HG03066 (cell line): ENCODE measurements around the gene SYNE1.
"Not testable (repeated sequence)": the region's sequence is repeated elsewhere in the genome, so short reads cannot be mapped to it uniquely, and the experiment has no call there.

ENCODE experiments used
- ATAC-seq: cut with Tn5 transposase; IDR thresholded peaks from one replicate; pipeline ENCODE4 v1.9.1; 2021; ENCODE audit warnings: low read depth; ENCODE audit not compliant: unreplicated experiment

The SYNE1 gene

DNA sequence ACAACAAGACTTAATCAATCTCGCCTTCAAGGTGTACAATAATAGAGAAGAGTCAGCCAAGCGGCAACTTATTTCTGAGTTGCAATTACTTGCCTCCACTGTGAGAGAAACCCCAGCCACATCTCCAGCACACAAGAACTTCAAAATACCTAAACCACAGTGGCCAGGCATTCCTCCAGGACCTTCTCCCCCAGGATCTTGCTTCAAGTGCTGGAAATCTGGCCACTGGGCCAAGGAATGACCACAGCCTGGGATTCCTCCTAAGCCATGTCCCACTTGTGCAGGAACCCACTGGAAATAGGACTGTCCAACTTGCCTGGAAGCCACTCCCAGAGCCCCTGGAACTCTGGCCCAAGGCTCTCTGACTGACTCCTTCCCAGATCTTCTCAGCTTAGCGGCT, 144.9 kb downstream of the SYNE1 start:
- ATAC-seq = not testable (repeated sequence)

DNA sequence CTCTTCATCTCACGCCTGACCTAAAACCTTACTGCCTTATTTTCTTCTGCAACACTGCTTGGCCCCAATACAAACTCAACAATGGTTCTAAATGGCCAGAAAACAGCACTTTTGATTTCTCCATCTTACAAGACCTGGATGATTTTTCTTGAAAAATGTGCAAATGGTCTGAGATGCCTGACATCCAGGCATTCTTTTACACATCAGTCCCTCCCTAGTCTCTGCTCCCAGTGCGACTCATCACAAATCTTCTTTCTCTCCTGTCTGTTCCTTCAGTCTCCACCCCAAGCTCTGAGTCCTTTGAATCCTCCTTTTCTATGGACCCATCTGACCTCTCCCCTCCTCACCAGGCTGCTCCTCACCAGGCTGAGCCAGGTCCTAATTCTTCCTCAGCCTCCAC, 145.7 kb downstream of the SYNE1 start:
- not testable (repeated sequence) for ATAC-seq

DNA sequence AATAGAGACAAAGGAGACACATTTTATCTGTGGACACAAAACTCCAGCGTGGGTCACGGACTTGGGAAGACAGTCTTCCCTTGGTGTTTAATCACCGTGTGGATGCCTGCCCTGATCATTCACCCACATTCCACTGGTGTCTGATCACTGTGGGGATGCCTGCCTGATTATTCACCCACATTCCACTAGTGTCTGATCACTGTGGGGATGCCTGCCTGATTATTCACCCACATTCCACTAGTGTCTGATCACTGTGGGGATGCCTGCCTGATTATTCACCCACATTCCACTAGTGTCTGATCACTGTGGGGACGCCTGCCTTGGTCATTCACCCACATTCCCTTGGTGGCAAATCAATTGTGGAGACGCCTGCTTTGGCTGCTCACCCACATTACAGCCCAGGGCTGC, 146.2 kb downstream of the SYNE1 start:
- not testable (repeated sequence) for ATAC-seq

DNA sequence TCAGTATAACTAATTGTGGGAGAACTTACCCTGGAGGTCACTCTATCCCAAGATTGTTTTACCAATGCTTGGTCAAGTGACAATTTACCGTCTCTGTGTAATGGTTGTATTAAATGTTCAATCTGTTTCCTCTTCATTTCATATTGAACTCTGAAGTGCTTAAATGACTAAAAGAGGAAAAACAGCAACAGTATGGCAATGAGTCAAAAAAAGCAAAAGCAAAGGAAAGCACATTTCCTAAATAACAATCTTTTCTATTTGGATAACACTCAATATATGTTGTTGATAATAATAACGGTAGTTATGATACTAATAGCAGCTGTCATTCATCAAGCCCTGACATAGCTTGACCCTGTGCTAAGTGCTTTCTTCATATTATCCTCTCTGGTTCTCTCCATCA, 152.4 kb downstream of the SYNE1 start:
- ATAC-seq = no peak

DNA sequence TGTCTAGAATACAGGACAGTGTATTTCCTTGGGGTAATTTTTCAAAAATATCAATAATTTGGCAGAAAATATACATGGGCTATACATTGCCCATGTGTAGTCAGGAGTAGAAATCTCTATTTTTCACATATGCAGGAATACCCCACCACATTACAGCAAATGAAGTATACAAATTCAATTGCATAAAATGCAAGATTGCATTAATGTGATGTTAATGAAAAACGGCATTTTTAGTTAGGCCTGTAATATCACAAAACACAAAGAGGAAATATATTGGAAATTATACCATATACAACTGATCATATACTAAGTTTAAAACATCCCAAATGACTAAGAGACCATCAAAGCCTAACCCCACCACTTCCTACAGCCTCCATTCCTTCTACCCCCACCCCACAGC, 154.9 kb downstream of the SYNE1 start:
- ATAC-seq = no peak

DNA sequence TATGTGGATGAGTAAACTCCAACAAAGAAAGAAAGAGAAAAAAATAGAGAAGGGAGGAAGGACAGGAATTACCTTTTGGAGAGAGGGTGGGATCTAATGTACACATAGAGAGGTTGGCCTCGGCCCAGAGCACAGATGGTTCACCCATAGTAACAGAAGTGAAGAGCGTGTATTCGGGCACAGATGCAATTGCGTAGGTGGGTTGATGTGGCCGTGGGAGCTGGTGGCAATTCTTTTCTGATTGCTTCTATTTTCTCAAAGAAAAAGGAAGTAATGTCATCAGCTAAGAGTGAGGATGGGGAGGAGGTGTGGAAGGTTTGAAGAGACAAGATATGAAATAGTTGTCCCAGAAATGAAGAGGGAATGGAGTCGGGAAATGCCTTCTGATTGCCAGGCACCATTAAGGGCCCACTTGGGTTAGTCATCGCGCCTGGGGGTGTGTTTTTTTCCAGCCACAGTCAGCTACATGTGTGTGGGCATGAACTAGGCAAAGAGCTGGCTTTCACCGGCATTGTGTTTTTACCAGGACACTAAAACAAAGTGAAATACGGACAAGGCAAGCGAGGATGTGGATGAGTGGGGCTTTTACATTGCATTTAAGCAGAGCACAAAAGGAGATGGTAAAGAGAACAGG, 158.7 kb downstream of the SYNE1 start:
- no peak for ATAC-seq

DNA sequence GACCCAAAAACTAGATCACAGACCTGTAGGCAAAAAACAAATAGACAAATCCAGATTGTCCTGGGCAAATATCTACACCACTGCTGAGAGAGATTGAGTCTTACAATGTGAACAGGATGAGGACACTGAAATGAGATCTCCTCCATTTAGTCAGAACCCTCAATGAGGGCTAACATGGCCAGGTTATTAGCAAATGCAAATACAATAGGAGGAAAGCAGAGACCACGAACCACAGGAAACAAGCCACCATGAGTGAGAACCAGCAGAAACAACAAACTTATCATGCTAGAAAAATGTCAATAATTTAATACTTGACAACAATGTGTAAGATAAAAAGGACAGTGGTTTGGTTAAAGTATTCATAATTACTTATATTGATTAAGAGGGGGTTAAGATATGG, 162.8 kb downstream of the SYNE1 start:
- ATAC-seq = no peak

DNA sequence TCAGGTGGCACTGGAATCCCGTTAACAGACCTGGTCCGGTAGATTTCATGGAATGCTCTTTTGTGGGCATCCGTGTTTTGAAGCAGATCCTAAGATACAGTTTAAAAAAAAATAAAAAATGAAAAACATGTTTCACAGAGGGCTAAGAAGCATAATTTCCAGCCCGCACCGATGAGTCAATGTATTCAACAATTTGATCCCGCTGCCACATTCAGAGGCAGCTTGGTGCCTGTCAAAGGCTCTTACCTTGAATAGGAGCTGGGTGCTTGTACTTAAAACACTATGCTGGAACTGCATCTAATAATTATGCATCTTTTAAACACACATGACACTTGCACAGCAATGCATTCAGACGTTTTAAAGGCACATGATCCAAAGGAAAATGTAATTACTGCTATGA, 164.8 kb downstream of the SYNE1 start:
- no peak for ATAC-seq

DNA sequence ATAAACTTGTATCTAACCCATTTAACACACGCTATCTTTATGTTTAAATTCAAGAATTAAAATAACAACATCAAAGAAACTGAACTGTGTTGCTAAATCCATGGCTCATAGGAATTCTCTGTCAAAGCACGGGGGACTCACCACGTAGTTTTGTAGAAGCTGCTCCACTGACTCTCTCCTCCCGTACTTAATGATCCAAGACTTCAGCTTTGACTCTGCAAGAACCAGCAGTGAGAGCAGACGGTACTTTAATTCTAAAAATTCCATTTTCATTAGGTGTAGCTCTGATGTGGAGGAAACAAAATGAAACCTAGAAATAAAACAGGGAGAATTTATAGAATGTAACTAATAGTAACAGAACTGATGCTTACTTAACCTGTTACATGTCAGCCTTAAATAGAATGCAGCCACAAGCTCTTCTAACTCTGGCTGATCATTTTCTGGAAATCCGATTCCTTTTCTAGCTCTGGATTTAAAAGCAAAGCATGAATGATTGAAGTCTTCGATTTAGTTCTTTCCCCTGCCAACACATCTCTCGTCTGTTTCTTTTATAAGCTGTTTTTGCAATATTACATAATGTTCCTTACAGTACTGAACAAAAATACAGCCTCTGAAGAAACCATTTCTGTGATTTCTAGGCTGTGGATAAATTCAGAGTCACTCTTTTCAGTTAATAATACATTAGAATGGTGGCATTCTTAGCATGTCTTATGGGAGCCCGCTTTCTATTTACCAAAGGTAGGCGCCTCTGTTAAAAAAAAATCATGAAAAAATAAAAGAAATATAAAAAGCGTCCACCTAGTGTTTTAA, 165.5 kb downstream of the SYNE1 start:
- no peak for ATAC-seq

DNA sequence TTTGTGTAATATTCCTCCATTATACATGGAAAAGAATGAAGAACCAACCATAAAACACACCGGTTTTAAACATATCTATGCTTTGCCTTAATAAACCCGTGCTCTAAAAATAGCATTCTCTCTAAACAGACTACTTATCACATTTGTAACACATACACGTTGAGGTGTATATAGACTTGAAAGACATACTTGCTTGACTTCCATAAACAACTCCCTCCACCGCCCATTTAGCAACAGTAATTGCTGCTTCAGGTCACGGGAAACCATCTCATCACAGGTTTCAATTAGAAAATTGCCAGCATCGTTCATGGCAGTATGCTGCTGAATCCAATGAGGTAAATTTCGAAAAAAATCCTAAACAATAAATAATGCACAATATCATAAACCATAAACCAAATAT, 174.0 kb downstream of the SYNE1 start:
- no peak for ATAC-seq

DNA sequence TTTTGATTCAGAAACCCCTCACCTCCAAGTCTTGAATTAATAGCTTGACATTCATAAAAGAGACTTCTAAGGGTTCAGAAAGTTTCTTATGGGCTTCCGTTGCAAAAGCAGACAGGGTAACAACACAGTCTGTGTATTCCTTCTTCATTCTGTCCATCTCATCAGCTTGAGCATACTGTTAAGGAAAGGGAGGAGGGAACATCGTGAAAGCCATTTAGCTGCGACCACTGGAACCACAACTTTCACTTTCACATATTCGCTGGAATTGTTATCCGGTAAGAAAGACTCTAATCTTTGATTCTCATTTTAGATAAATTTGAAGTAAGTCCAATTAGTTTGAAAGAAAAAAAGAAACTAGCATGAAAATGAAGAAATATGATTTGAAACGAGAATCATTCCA, 174.4 kb downstream of the SYNE1 start:
- no peak for ATAC-seq

DNA sequence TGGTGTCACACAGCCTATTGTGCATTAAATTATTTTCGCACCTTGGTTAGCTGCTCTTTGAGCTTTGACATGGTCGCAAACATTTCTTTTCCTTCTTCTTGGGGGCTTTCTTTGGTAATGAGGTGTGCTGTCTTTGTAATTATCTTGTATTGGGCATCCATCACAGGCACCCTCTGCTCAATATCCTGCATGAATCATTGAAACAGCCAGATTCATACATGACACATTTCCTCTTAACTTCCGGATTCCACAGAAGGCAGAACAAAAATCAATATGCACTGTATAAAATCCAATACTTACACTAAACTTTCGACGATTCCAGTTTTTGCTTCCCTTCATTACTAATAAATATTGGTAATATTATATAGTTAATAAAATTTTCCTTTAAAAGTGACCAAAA, 175.6 kb downstream of the SYNE1 start:
- ATAC-seq = no peak

DNA sequence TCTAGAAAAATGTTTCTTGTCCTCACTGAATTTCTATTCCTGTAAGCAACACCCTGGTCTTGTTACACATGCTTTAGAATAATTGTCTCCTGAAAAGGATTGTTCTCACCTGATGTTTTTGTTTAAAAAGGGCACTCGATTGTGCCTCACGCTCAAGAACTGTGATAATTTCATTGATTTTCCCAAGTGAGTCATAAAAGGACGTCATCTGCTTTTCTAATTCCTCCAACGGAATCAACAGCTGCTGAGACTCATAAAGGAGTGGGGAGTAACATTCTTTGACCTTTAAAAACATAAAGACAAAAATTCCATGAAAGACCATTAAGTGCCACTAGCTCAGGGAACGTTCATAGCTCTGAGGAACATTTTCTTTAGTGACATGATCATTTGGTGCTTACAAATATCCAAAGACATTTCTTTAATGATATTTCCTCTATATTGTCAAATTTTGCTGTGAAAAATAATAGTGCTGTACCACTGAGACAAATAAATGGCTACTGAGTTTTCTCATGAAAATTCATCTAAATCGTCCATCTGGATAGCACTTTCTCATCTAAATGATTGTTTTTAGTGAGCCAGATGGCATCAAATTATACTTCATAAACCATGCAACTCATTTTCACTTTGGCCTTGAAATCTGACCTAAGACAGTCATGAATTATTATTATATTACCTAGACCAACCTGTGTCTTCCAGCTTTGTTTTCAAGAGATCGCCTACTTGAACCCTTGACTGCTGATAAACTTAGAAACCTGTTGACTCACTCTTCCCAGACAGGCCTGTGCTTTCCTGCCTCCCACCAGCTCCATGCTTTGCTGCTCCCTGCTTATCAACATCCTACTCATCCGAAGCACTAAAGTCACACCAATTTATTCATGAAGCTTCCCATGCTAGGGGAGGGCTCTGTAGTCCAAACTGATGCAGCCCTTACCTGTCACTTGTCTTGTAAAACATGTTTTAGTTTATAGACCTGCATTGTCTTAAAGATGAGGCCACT, 178.2 kb downstream of the SYNE1 start:
- no peak for ATAC-seq

DNA sequence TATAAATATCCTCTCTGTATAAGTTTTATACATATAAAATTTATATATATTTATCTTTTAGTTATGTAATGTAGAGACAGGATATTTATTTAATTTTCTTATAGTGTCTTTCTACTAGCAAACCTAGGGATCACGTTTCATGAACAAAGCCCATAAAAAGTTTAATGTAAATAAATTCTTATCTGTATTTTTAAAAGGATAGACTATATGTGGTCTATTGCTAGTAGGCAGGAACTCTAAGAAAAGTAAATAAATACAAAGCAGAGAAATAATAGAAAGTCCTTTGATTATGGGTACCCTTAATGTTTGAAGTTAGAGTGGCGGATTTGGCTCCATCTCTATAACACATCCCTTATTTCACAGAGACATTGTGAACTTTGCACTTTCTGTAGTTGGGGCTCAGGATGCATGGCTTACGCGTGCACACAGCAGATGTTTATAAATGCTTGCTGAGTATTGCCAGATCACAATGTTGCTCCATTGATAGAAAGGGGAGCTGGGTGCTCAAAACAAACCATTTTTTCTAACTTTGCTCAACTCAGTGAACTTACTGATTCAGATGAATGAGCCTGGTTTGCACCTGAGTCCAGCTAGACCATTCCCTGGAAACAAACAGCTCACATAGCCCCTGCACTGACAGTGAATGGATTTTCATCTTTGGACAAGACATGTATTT, 179.1 kb downstream of the SYNE1 start:
- ATAC-seq = no peak

DNA sequence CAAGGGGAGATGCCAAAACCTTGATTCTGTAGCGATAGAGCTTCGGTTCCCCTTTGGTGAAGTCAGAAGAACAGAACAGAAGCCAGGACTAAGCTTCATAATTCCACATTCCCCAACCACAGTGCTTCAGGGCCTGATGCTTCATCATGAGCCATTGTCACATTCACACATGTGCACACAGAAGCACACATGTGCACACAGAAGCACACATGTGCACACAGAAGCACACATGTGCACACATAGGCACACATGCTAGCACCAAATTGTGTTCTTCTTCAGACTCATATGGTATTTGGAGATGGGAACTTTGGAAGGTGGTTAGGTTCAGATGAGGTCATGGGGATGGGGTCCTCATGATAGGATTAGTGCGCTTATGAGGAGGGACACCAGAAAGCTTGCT, 183.2 kb downstream of the SYNE1 start:
- no peak for ATAC-seq

DNA sequence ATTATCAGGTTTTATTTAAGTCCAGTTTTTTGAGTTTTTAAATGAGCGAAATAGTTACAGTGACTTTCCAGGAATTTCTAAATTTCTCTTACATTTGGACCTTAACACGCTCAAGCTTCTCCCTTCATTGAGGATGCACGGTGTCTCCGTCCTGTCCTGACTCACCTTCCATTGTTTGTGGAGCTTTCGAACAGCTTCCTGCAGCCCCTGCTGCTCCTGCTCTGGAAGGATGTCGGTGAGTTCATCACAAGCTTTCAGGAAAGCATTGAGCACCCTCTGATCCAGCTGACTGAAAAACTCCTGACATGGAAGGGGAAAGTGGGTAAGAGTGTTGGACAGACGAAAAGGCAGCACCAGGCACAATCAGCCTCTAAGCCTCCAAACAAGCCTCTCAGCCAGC, 183.7 kb downstream of the SYNE1 start:
- no peak for ATAC-seq

DNA sequence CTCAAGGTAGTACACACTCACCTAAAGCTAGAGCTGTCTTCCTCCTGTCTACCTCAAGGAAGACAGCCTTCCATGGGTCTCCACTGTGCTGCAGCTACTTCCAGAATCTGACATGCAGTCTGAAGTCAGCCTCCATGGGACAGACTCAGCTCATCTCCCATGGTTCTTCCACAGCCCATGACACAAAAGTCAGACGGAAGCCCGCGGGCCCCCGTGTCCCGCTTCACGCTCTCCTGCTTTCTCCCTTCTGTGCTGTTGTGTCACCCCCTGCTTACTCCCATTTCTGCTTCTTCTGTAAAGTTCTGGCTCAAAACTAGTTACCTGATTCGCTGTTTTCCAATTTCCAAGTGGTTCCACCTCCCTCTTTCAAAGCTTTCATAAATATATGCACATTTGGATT, 184.5 kb downstream of the SYNE1 start:
- no peak for ATAC-seq

DNA sequence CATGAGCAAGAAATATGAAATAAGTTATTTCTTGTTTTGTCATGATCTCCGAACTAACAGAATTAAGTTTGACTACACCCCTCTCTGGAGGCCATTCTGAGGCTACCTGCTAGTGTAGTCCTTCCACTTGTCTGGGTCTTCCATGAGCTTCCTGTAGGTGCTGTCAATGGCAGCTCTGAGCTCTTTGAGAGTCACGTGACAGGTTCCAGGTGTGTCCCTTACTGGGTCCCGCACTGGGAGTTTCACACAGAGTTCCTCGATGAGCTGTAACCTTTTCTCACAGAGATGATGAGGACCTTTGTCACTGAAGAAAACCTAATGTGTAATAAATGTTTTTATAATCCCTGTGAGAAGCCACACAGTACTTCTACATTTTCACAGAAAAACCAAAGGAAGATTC, 186.6 kb downstream of the SYNE1 start:
- ATAC-seq = no peak

DNA sequence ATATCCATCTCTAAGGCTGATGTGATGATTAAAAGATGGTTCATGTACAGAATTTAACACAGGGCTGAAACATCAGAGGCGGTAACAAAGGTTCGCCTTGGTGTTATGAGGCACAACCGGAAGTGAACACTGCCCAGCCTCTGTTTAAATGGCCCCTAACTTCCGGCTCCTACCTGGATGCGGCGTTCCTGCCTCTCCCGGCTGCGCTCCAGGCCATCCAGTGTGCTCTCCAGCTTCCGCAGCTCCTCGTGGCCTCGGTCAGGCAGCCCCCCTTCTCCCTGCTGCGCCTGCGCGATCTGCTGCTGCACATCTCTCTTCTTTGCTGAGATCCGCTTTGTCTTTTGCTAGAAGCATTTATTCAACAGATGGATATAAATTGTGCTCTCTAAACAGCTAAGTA, 195.3 kb downstream of the SYNE1 start:
- ATAC-seq = no peak

DNA sequence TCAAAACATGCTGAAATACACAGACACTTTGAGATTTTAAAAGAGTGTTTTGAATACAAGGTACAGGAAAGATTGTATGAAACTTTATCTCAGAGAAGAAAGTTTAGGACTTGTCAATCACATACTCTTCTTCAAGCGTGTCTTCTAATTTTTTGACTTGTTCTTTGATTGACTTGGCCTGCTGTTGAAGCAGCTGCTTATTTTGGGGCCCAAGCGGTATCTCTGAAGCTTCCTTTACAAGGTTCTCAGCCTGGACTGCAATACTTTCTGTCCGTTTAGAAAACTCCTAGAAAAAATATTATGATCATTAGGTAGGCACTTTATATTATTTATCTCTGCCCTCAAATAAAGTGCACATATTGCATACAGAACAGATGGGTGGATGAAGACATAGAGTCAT, 201.3 kb downstream of the SYNE1 start:
- no peak for ATAC-seq

DNA sequence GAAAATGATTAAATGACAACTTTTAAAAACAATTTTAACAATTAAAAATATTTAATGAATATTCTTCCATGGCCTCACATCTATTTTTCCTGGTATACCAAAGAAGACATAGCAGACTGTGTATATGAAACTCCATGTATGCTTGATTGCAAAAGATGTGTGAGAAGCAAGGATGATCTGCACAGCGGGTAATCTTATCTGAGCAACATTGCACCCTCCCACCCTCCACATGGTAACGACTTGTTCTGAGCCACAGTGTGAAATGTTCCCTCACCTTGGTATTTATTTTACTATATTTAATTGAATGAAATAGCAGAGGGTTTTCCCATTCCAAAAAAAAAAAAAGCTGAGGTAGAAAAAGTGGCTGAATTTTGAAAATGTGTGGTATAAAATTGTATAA, 204.4 kb downstream of the SYNE1 start:
- ATAC-seq = no peak
